ENCODE results near the gene ZNF236.

GRCh38 chr18:76785872-76786271, 36.5 kb upstream of the ZNF236 start:
- TF ChIP-seq CTCF (IDR thresholded peaks at IDR 0.05) (no peak), ZFX (IDR thresholded peaks at IDR 0.05; ENCODE audit: borderline replicate concordance) (no peak)

Measured in 22Rv1 (cell line).